DMS114 treated with DMSO at 0.1 percent for 48 hours (cell line): Measurements from ENCODE around the gene SPAG9.

ENCODE experiments used
- DNase-seq: peaks from one replicate; lab custom pipeline; 2025; ENCODE audit not compliant: unreplicated experiment; lab: John Stamatoyannopoulos, UW

The SPAG9 gene

DNA sequence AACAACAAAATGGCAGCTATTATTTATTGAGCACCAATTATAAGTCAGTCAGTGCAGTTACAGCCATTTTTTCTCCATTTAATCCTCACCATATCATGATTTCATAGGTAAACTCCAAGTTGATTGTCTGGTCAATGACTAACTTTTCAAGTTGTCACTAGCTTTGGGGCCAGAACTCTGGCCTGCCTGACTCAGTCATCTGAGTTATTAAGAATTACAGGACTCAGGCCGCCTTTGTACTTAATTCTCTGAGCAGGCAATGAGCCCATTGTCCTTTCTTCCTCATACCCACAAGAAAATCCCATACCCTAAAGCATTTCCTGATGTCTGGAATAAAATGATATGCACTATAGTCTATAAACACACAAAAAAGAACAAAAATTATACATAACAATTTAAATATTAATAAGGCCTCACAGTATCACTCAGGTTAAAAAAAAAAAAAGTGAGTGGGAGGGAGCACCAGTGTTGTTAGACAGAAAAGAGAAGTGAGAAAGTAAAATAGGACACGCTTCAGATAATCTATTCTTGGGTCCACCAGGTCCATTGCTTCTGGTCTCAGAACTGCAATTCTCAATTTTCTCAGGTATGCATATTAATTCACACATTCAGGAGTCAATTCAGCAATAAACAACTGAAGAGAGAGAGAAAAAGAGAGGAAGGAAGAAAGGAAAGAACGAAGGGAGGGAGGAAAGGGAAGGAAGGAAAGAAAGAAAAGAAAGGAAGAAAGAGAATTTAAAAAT, 70.2 kb downstream of the SPAG9 start:
- DNase-seq, result no peak

DNA sequence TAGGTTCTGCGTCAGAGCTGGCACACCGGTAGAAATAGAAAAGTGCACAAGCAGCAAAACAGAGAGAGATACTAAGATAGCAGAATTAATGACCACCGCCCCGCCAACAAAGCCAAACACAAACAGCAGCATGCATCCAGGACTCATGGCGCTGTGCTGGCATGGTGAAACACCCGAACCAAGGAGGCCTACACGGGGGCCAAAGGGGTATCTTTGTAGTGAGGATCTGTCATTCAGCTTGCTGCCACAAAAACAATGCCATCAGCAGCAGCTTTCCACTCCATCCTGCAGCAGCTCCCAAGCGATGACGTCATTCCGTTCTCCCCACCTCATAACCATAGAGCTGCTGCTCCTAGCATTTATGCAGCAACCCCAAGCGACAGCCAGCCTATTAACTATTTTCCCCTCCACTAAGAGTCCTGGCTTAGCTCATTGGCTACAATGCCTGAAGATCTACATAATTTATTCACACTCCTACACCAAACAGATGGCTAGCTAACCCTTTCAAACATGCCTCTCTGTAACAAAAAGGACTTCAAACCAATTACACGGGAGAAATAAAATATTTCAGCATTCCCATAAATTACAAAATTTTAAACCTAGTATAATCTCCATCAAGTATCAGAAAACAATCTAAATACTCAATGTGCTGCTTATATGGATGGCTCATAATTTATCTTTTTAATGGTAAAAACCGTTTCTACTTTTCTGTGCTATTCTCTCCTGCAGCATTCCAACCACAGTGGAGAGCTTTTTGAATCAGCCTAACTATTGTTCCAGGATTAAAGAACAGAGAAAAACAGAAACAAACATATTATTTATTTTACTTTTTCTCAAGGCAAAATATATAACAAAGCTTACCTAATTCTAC, 73.9 kb downstream of the SPAG9 start:
- no peak for DNase-seq

DNA sequence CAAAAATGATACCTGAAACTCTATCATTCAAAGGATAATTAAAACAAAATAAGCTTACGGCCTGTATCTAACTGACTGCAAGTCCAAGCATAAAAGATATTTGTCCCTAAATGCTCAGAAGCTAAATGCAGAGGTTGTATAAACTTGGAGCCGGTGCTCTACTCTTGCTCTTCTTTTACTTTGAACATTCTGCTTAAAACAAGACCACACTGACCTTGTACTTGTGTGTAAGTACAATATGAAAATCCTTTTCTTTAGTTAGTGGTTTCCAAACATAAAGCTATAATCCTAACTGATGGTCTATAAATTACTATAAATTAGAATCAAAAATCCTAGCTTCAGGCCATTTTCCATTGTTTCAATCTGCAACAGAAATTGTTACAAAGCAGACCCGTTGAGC, 74.6 kb downstream of the SPAG9 start:
- no peak for DNase-seq

DNA sequence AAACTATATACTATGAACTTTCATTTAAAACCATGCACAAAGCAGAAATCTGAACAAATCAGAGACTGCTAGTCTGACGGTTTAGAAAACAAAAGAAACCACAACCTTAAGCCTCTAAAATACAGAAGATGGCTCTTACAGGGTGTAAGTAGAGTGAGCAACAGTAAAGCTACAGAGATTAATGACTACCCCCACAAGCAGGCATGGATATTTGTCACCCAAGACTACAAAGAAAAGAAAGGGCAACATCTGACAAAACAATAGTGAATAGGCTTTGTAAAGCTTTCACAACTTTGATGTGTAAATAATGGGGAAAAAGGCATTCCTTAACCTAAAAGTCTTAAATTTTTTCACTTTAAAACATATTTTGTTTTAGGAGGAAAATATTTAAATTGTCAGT, 75.0 kb downstream of the SPAG9 start:
- DNase-seq, result no peak

DNA sequence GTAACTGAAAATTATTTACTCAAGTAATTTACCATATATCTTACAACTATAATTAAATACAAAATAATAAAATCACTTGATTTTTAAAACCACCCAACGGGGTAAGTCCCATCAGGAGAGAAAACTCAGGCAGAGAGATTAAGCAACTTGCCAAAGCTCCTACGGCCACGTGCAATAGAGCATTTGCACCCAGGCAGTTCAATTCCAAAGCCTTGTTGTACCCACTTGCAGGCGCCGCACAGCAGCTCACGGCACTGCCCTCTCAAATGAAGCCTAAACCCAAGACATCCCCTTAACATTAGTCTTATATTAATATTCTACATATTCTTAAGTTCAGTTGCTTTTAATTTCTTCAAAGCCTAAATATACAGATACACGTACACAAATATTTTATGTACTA, 75.7 kb downstream of the SPAG9 start:
- DNase-seq, result no peak

DNA sequence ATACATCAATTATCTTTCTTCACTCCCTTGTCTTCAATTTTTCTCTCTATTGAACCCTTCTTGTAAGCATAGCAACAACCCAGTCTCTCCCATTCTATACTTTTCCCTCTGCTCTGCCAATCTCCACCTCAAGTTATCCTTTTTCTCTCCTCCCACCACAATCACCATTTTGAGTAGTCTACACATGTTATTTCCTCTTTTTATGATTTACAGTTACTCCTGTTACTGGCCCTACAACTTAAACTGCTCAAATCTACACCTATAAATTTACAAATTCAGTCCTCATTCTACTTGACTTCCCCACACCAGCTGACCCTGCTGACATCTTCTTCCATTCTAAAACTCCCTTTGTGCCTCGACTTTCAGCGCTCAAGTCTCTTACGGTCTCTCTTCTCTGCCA, 84.6 kb downstream of the SPAG9 start:
- DNase-seq, result no peak

DNA sequence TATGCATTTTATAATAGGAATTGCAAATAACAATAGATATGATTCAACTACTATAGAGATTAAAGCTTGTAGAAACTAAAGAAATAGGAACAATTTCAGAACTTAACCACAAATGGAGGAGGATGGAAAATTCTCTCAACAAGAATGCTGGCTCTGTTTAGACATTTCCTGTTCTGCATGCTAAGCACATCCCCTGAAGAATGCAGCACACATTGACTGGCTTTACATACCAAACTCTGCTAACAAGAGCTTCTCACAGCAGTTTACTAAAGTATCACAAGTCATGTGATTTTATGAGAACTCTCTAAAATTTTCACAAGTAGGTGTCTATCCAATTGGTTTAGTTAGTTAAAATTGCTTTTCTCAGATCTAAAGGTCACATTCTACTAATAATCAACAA, 85.2 kb downstream of the SPAG9 start:
- no peak for DNase-seq

DNA sequence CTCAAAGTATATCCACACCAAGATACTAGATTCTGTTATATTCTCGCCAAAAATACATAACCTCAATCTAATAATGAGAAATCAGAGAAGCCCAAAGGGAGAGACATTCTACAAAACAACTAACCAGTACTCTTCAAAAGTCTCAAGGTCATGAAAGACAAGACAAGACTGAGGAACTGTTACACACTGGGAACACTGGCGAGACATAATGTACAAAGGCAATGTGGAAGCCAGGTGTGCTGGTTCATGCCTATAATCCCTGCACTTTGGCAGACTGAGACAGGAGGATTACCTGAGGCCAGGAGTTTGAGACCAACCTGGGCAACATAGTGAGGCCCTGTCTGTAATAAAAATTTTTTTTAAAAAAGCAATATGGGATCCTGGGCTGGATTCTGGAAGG, 85.9 kb downstream of the SPAG9 start:
- no peak for DNase-seq

DNA sequence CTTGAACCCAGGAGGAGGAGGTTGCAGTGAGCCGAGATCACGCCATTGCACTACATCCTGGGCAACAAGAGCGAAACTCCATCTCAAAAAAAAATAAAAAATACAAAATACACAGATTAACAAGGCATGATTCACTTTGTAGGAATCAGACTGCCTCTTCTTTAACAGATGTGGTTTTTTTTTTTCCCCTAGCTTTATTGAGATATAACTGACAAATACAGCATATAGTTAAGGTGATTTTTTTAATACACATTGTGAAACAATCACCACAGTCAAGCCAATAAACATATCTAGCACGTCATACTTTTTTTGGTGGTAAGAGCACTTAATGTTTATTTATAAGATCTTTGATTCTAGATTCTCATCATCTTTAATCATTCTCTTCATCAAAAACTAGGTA, 87.8 kb downstream of the SPAG9 start:
- DNase-seq, result no peak

DNA sequence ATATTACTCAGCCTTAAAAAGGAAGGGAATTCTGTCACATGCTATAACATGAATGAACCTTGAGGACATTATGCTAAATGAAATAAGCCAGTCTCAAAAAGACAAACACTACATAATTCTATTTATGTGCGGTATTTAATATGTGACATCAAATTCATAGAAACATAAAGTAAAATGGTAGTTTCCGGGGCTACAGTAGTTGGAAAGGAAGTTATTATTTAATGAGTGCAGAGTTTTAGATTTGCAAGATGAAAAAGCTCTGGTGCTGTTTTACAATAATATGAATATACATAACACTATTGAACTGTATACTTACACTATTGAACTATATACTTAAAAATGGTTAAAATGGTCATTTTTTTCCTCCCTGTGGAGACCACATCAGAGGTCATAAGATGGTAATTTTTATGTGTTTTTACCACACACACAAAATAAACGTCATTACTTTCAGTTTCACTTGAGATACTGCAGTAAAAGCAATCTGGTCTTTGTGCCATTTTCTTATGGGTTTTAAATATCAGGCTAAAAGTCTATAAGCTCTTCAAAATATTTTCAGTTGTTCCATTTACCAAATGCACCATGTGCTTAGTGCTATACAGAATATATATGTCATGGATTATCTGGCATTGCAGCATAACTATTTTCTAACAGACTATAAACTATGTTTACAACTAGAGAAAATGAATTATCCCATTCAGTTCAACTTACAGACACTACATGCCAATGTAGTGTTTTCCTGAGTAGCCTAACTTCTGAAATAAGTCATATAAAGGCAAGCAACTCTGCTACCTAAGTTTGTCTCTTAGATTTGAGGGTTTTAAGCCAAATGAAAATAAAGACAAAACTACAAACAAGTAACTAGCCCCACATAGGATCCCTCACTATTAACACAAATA, 90.9 kb downstream of the SPAG9 start:
- no peak for DNase-seq

DNA sequence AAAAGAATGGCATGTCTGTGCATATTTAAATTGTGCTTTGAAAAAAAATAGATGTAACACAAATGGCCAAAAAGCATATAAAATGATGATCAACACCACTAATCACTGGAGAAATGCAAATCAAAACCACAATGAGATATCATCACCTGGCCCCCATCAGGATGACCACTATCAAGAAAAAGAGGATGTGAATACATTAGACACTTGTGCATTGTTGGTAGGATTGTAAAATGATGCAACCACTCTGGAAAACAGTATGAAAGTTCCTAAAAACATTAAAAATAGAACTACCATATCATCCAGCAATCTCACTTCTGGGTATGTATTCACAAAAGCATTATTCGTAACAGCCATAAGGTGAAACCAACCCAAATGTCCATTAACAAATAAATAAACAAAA, 91.5 kb downstream of the SPAG9 start:
- no peak for DNase-seq

DNA sequence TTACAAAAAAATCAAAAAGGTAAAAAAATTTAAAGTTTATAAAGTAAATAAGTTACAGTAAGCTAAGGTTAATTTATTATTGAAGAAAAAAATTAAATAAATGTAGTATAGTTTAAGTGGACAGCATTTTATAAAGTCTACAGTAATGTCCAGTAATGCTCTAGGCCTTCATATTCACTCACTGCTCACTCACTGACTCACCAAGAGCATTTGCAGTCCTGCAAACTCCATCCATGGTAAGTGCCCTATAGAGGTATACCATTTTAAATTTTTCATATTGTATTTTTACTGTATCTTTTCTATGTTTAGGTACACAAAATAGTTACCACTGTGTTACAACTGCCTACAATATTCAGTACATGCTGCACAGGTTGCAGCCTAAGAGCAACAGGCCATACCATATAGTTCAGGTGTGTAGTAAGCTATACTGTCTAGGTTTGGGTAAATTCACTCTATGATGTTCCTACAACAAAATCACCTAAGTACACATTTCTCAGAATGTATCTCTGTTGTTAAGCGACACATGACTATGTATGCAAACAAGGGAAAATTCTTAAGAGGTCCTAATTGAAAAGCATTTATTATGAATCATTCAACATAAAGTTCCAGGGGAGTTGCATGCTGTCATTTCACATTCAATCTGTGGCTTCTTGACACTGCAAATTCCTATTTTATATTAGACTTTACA, 92.3 kb downstream of the SPAG9 start:
- no peak for DNase-seq

DNA sequence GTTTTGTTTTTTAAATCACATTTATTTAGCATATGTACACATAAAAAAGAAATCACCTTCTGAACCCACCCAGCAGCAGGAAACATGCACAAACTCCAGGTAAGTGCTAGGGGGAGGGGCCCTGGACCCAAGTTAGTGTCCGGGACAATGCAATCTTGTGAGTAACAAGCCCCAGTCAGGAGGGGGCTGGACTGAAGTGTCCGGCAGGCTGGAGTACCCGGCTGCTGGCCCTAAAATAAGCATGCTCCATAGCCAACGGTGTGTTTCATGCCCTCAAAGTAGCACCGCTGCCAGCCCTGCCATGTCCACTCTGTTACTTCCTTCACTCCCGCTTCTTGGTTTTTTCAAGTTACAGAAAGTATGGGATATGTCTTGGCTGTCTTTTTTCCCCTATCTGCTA, 102.1 kb downstream of the SPAG9 start:
- no peak for DNase-seq

DNA sequence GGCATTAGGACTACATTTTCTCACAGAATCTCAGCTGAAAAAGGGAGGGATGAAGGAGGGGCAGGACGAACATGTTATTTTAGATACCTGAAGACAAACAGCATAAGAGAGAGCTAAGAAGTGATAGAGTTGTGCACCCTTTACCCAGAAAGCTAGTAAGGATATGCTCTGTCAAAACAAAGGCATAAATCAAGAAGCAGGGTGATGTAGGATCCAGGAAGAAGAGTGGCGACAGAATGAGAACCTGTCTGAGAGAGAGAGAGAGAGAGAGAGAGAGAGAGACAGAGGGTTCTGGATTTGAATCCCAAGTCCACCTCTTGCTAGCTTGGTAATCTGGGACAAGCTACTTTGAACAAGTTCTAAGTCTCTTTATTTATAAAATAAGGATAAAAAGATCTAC, 103.4 kb downstream of the SPAG9 start:
- no peak for DNase-seq

DNA sequence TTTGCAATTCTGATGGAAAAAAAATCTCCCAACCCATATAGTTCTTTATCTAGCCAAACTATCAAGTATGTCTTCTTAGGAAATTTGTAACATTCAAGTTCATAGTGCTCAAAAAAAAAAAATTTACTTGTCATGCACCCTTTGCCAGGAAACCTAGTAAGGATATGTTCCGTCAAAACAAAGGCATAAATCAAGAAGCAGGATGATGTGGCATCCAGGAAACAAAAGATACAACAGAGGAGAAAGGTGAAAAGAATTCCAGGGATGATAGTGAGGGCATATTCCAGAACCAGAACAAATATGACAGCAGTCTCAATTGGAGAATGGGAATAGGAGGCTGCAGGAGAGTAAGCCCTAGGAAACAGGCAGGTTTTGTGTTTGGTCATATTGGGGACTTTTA, 104.6 kb downstream of the SPAG9 start:
- DNase-seq, result no peak

DNA sequence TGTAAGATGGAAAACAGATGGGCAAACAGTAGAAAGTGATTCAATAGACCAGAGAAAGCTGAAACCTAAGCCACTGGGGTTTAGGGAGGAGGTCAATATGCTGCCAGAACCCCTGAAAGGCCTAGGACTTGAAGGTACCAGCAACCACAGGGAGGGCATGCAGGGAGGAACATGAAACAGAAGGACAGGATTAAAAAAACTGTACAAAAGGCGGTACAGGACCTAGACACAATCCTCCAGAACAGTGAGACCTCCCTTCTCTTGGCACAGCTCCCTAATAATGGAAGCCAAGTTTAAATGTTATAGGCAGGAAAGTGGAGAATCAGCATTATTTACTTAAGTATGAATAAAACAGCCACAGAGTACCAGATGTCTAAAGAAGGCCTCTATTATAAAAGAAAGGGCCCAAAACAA, 105.5 kb downstream of the SPAG9 start:
- DNase-seq, result no peak

DNA sequence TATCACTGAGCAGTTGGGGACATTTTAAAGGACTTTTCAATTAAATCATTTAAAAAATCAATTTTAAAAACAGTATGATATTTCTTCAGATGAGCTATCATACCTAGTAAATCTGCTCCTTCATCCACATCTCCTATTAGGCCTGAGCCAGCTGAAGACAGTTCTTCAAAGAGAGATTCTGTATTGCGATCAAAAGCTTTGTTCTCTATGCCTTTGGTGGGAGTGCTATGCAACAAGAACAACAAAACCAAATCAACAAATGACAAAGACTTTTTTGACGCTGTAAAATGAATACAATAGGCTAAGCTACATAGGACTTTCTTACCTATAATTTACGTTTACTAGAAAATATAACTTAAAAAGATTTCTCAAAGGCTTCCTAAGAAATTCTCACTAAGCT, 106.5 kb downstream of the SPAG9 start:
- no peak for DNase-seq

DNA sequence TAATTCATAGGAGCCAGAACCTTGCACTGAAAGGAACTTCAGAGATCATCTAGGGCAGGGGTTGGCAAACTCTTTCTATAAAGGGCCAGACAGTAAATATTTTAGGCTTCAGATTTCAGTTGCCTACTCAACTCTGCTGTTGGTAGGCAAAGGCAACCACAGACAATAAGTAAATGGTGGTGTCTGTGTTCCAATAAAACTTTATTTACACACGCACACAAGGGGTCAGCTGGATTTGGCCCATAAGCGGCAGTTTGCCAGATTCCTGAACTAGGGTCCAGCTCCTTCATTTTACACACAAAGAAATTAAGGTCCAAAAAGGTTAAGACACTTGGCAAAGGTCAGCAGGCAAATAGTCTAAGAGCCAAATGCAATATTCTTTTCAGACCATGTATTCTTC, 107.3 kb downstream of the SPAG9 start:
- no peak for DNase-seq

DNA sequence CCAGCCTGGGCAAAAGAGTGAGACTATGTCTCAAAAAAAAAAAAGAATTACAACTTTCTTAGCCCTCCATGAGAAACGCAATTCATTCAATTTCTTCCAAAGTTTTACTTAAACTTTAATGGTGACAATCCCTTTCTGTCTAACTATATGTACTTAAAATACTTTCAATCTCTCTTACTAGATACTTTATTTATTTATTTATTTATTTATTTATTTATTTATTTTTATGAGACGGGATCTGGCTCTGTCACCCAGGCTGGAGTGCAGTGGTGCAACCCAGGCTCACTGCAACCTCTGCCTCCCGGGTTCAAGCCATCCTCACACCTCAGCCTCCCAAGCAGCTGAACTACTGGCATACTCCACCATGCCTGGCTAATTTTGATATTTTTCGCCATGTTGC, 108.1 kb downstream of the SPAG9 start:
- no peak for DNase-seq

DNA sequence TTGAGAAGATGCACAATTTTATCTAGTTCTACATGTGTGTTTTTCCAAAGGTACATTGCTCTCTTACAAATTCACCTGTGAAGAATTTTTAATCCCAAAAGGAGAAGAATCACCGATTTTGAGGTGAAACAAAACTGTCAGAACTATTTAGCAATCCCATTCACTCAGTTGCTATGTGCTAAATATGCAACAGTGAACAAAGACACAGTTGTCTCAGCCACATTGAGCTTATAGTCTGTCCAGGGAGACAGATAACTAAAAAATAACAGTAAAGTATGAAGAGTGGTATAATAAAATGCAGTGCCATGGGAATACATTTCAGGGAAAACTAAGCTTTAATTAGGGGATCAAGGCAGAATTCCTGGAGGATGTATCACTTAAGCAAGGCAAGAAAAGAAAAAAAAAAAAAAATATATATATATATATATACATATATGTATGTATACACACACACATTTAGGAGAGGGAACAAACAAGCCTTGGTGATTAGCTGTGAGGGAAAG, 110.4 kb downstream of the SPAG9 start:
- DNase-seq, result no peak

DNA sequence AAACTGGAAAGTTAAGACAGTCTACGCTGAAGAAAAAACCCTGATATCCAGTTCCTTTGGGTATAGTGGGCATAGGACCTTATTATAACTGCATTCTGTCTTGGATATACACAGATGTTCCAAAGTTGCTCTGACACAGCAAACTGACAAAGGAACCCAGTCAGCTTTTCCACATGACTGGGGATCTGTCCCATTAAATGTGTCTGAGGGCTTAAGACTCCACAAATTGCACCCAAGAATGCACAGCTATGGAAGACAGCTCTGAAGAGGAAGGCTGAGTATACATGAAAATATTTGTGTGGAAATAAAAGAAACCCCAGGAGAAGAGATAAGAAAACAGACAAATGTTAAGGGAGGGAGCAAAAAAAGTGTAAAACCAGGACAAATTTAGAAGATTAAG, 114.1 kb downstream of the SPAG9 start:
- DNase-seq, result no peak
